Rectal smooth muscle tissue (tissue), 1 donor: ENCODE results near the gene GMPR2.
A peak's percentile ranks its signal among the peaks of the same experiment; 100 is the strongest.

ENCODE experiments used
- H3K27ac ChIP-seq: one replicate; pipeline ENCODE4 v1.7.0; 2013; ENCODE audit warnings: low read depth, low read length, inconsistent platforms
- H3K27me3 ChIP-seq: one replicate; pipeline ENCODE4 v1.7.0; 2013; ENCODE audit warnings: low read length; ENCODE audit not compliant: control insufficient read depth, insufficient read depth
- H3K36me3 ChIP-seq: one replicate; pipeline ENCODE4 v1.7.0; 2013; ENCODE audit warnings: low read length; ENCODE audit not compliant: control insufficient read depth, insufficient read depth
- H3K4me1 ChIP-seq: one replicate; pipeline ENCODE4 v1.7.0; 2013; ENCODE audit warnings: low read length; ENCODE audit not compliant: control insufficient read depth, insufficient read depth
- H3K4me3 ChIP-seq: one replicate; pipeline ENCODE4 v1.7.0; 2013; ENCODE audit warnings: low read length
- H3K9ac ChIP-seq: one replicate; pipeline ENCODE4 v1.7.0; 2013; ENCODE audit warnings: low read length

The GMPR2 gene

DNA sequence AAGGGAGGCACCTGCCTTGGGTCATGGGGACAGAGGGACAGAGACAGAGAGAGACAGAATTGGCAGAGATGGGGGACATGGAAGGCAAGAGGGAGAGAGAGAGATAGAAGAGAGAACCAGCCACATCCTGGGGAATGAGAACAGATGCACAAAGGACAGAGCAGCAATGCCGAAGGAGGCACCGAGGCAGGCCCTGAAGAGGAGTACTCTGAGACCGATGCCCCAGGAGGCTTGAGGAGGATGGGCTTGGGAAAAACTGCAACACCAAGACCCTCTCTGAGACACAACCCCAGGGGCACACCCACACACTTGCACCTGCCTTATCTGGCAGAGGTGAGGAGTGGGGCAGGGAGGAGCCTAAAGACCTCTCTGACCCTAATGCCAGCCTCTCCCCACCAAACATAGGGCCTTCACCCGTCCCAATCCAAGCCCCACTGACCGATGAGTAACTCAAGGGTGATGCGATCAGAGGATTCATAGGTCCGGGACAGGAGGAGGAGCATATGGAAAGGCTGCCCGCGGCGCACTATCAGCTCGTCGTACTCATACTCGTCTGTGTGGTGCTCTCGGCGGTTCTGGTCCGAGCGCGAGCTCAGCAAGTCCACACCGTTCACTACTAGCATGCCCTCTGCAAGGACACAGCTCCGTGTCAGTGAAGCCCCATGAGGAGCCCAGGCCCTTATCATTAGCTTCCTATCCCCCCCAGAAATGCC, 28.7 kb downstream of the GMPR2 start:
- Histone ChIP-seq H3K4me3 (no peak overlapping the region), H3K27me3 (no peaks in the 10 kb centered on the region), H3K27ac (no peak overlapping the region), H3K9ac (no peak overlapping the region), H3K4me1 (no peaks in the 10 kb centered on the region), H3K36me3 (no peaks in the 10 kb centered on the region)

DNA sequence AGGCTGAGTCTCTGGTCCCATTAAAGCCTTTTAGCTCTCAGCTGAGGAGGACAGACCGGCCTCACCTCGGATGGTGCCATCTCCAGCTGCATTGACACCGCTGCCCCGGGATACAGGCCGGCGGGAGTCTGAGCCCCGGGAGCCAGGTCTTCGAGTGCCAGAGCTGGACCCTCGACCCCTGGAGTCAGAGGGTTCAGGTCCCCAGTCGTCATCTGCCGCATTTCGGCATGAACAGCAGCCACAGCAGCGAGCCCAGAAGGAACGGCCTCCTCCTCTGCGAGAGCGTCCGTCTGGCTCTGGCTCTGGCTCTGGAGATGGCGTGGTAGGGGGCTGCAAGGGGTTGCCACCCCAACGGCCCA, 29.2 kb downstream of the GMPR2 start:
- no peak overlapping the region for H3K4me3 ChIP-seq

DNA sequence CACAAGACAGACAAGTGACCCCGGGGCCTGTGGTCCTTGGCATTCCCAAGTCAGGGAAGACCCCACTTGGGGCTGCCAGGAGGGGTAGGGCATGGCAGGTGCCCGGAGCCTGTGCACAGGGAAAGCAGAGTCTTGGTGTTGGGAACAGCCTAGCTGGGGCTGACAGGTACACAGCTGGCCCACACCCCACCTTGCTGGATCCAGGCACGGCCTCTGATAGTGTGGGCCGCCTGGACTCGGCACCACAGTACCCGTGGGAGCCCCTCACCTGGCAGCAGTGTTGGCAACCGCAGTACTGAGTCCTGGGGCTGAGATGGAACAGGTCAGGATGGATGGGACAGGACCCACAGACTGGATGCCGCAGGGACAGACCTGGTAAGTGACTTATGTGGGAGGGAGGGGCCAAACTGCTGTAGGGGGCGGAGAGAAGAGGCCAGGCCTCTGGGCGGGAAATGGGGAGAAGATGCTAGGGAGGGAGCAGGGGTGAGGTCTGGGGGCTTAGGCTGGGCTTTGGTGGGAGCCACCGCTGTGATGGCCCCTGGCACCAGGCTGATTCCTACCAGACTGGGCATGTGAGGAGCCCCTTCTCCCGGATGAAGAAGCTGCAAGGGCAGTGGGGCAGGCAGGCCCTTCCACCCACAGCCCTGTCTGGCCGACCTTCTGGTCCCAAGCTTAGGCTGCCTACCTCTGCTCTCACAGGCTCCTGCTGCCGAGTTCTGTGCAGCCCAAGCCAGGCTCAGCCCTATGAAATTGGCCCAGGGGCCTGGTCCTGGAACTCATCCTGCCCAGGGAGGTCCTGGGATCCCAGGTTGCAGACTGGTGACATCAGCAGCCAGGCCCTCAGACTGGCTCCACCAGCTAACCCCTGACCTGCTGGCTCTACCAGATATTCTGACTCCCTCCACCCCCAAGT, 30.3 kb downstream of the GMPR2 start, which contains the start of gene TGM1:
TSS of gene TGM1 (minus strand) at position 357 of the 913 bp plus-strand sequence. CDS start 825 bp downstream, outside the sequence.
- H3K27ac ChIP-seq: no peak within 1 kb of the TSS
- no peak within 1 kb of the TSS for H3K9ac ChIP-seq
- H3K27me3 ChIP-seq: no peaks in the 10 kb centered on the region
- no peaks in the 10 kb centered on the region for H3K4me1 ChIP-seq
- no peaks in the 10 kb centered on the region for H3K36me3 ChIP-seq
- H3K4me3 ChIP-seq: no peak within 1 kb of the TSS

More for the DNA sequence above, 29.2 kb downstream of the GMPR2 start:
- H3K4me1 ChIP-seq: no peaks in the 10 kb centered on the region
- no peak overlapping the region for H3K27ac ChIP-seq
- H3K36me3 ChIP-seq: no peaks in the 10 kb centered on the region
- no peak overlapping the region for H3K9ac ChIP-seq
- no peaks in the 10 kb centered on the region for H3K27me3 ChIP-seq

DNA sequence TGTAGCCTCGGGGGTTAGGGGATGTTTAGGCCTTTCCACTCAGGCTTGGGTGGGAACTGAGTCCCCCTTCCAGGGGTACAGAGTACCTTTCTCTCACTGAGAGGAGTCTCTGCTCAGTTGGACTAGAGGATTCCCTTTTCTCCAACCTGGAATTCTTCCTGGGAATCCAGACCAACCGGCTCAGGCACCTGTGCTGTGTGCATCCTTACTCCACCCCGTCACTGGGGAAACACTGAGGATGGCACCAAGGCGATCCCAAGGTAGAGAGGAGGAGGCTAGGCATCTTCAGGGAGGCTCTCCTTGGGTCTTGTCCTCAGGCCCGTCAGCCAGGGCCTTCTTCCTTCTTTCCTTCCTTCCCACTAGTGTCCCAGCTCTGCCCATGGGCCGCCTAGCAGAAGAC, 31.1 kb downstream of the GMPR2 start:
- H3K27ac ChIP-seq: no peak overlapping the region
- H3K9ac ChIP-seq: no peak overlapping the region
- H3K4me3 ChIP-seq: no peak overlapping the region
- no peaks in the 10 kb centered on the region for H3K27me3 ChIP-seq
- H3K4me1 ChIP-seq: no peaks in the 10 kb centered on the region
- H3K36me3 ChIP-seq: no peaks in the 10 kb centered on the region

DNA sequence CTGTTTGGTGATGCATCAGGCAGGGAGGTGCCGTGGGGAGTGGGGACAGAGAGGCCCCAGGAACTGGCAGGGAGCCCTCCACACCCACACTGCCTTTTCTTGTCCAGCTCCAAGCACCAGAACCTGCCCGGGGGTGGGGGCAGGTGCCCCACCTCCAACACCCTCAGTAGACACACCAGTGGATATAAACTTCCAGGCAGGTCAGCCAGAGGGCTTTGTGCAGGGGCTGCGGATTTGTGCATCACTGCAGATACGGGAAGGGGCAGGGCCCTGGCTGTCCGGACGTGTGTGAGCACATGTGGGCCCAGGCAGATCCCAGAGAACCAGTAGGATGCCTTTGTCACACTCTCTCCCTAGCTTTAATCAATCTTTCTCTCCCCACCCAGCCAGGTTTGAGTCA, 31.6 kb downstream of the GMPR2 start:
- no peaks in the 10 kb centered on the region for H3K27me3 ChIP-seq
- no peaks in the 10 kb centered on the region for H3K4me1 ChIP-seq
- no peaks in the 10 kb centered on the region for H3K36me3 ChIP-seq
- no peak overlapping the region for H3K4me3 ChIP-seq
- H3K9ac ChIP-seq: no peak overlapping the region
- no peak overlapping the region for H3K27ac ChIP-seq

DNA sequence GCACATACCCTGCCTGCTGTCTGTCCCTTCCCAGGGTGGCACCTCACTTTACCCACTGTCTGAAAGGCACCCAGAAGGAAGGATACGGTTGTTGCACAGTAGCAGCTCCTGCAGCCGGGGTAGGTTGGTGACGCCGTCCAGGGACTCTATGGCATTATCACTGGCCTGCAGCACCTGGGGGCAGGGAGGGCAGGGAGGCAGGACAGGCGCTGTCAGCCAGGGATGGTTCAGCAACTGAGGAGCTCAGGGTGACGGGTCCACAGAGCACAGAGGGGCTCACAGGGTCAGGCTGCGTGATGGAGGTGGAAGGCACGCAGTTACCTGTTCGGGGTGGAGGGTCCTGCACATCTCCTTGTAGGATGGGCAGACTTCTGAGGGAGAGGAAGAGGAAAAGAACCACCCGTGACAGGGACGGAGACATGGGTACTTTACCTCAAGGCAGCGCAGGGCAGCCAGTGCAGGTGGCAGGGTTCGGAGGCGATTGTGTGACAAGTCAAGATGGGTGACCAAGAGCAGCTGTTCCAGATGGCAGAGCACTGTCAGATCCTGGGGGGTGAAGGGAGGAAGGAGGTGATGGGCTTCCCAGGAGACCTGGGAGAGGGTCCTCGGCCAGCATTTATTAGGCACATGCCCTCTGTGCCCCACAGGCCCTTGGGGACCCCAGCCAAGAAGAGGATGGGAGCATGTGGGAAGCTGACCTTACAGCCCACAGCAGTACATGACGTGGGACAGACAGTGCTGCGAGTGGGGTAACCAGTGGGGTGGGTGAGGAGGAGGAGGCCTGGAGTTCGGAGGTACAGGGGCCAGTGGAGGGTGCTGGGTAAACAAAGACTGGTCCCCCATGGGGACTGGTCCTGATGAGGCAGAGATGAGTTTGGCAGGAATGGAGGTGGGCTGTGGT, 33.9 kb downstream of the GMPR2 start:
- H3K27ac ChIP-seq: no peak overlapping the region
- no peak overlapping the region for H3K4me3 ChIP-seq
- no peak overlapping the region for H3K9ac ChIP-seq
- no peaks in the 10 kb centered on the region for H3K27me3 ChIP-seq
- no peaks in the 10 kb centered on the region for H3K4me1 ChIP-seq
- no peaks in the 10 kb centered on the region for H3K36me3 ChIP-seq

DNA sequence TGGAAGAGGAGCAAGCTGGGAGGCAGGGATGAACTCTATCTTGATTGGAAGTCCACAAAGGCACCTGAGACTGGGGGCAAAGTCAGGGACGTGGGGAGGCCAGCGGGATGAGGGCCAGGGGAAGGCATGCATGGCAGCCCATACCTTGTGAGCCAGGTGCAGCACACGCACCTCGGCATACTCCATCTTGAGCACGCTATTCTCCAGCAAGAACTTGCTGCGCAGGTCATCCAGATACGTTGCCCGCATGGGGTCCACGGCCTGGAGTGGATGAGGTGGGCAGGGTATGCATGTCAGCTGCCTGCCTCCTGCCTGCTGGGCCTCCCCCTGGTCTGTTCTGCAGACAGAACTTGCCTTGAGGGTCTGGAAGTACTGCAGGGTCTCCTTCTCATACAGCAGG, 34.8 kb downstream of the GMPR2 start:
- Histone ChIP-seq H3K9ac (no peak overlapping the region), H3K4me1 (no peaks in the 10 kb centered on the region), H3K36me3 (no peaks in the 10 kb centered on the region), H3K4me3 (no peak overlapping the region), H3K27me3 (no peaks in the 10 kb centered on the region), H3K27ac (no peak overlapping the region)

DNA sequence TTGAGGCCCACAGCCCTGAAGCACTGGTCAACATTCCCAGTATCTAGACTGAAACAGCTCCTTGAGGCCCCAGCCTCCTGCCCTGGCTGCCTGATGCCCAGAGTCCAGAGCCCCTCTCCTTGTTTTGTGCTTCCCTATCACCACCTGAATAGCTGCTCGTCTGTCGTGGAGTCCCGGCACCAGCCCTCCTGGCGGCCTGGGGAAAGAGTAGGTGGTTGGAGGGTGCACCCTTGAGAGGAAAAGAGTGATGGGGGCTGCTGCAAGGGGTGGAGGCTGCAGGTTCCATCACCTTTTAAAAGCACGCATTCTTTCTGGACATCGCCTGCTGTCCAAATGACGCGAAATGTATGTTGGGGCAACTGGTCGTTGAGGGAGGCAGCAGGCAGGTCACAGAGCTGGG, 35.5 kb downstream of the GMPR2 start:
- Histone ChIP-seq H3K4me3 (no peak overlapping the region), H3K27me3 (no peaks in the 10 kb centered on the region), H3K27ac (no peak overlapping the region), H3K4me1 (no peaks in the 10 kb centered on the region), H3K36me3 (no peaks in the 10 kb centered on the region), H3K9ac (no peak overlapping the region)

DNA sequence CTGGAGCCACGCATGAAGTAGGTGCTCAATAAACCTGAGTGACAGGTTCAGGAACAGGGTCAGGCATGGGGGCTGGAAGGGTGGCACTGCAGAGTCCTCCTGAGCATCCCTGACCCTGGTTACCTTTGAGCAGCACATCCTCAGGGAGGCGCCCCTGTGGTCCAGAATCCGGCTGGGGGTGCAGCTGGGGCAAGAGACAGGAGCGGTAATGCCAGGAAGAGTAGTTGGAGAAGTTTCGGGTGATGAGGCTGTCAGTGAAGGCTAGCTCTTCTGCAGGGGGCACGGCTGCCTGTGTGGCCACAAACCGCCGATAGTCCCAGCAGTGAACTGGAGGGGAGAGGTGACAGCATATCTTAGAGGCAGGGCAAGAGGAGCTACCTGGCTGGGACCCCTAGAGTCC, 36.6 kb downstream of the GMPR2 start:
- Histone ChIP-seq H3K27me3 (no peaks in the 10 kb centered on the region), H3K4me1 (no peaks in the 10 kb centered on the region), H3K9ac (no peak overlapping the region), H3K27ac (no peak overlapping the region), H3K4me3 (no peak overlapping the region), H3K36me3 (no peaks in the 10 kb centered on the region)

DNA sequence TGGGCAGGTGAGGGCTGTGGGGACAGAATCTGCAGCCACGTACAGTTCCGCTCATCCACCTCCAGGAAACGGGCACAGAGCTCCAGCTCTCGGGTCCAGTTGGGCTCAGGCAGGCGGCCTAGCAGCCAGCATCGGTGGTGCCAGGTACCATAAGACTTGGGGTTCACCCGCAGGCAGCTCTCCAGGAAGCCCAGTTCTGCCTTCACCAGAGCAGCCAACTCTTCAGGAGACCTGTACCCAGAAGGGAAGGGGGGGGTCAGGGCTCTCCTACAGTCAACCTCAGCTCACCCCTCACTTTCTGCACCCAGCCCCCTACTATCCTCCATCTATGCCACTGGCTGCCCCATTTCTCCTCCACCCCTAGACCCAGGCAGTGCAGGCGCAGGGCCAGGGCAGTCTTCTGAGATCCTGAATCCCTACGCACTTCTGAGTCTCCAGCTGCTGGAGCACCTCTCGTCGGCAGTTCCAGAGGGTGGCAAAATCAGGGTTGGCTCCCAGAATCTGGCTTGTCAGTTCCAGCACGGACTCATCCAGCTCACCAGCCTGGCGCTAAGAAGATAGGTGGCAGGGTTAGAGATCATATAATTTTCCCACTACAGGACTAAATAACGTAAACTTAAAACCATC, 37.3 kb downstream of the GMPR2 start:
- Histone ChIP-seq H3K27ac (no peak overlapping the region), H3K27me3 (no peaks in the 10 kb centered on the region), H3K36me3 (no peaks in the 10 kb centered on the region), H3K4me3 (no peak overlapping the region), H3K9ac (no peak overlapping the region), H3K4me1 (no peaks in the 10 kb centered on the region)

DNA sequence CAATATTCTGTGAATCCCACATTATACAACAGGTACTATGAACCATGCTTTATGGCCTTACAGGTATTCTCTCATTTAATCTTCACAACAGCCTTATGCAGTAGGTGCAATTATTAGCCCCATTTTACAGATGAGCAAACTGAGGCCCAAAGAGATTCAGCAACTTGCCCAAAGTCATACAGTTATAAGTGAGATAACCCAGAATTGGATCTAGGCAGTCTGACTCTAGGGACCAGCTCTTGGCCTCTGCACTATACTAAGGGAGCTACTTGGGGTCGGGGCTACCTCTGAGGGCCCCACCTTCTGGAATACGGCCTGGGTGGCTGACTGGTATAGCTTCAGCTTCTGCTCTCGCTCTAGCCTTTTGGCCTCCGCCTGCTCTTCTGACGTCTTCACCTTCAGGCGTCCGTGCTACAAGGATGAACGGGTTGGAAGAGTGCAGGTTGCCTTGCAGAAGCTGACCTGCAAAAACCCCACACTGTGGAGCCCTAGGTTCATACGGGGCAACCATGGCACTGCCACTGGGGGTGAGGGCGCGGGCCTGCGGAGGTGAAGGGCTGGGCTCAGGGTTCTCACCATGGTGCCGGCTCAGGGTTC, 37.9 kb downstream of the GMPR2 start:
- H3K27ac ChIP-seq: peak overlapping the region; percentile 91
- H3K36me3 ChIP-seq: no peaks in the 10 kb centered on the region
- H3K4me1 ChIP-seq: no peaks in the 10 kb centered on the region

More for the DNA sequence above, 37.9 kb downstream of the GMPR2 start:
- H3K27me3 ChIP-seq: no peaks in the 10 kb centered on the region
- H3K9ac ChIP-seq: peak overlapping the region; percentile 60
- H3K4me3 ChIP-seq: peak overlapping the region; percentile 73
